T-helper 1 cell treated with Interleukin-12 subunit alpha and Interleukin-12 subunit beta and Interleukin-4 antibody, amounts not matched to agents 30 ng/mL and 1 ng/mL, for 36 hours (primary cell): ENCODE results near the gene C11orf68. TPM values are rescaled to one million over a fixed set of nuclear protein-coding genes. Genes with fewer than 3 reads are reported as not detected.

ENCODE experiments used
- intact Hi-C: fragments of 100-400 bp; cut with micrococcal nuclease; formaldehyde crosslinking; loops from one replicate; pipeline ENCODE4 v1.15.1; 2024
- total RNA-seq: library from RNA; stranded (reverse); gene quantifications from 2 replicates; pipeline ENCODE4 v1.2.3, GENCODE V29; 2022

Gene C11orf68
- total RNA-seq, 1 donor from 2014 or later, result 29.5 TPM

DNA sequence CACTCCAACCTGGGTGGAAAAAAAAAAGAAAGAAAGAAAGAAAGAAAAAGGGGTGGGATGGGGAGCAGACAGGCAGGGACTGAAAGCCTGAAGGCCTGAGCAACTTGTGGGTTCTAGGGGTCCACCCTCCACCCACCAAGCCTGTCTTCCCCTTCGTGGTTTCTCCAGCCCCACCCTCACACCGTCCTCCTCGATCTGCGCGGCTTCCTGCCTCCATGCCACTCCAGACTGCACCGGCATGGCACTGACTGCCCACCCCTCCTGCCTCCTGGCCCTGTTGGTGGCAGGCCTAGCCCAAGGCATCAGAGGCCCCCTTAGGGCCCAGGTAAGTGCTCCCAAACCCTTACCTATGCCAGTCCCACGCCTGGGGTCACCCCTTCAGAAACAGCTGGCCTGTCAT is 39.2 kb downstream of the C11orf68 start, which contains the start of gene CTSW:
CTSW (plus strand) TSS at position 221 of the 400 bp plus-strand sequence; CDS start at position 239, 18 bp downstream.
- intact Hi-C loops, result no loop called here

GRCh38 chr11:65873318-65874156 is 45.3 kb downstream of the C11orf68 start:
- intact Hi-C loops, result loop anchor here (1.0 kb wide), 6 partner anchors 13 to 129 kb away; partner anchors contain the start of genes BANF1, C11orf68, CCDC85B and DRAP1

GRCh38 chr11:65872586-65873317 is 46.1 kb downstream of the C11orf68 start, which contains the start of gene EFEMP2:
Gene EFEMP2 (minus strand): TSS chr11:65872800. CDS start chr11:65872354, 446 bp downstream.
- intact Hi-C loops, result loop anchor here (1.0 kb wide), 6 partner anchors 12 to 130 kb away; partner anchors contain the start of genes BANF1, C11orf68, CCDC85B and DRAP1

GRCh38 chr11:65871811-65872548 is 46.9 kb downstream of the C11orf68 start:
- intact Hi-C loops, result no loop called here

- intact Hi-C loops, result no loop called here
These were observed 47.9 kb downstream of the C11orf68 start for GRCh38 chr11:65870706-65871681.

GRCh38 chr11:65870307-65870658 is 48.6 kb downstream of the C11orf68 start:
- intact Hi-C loops, result no loop called here

DNA sequence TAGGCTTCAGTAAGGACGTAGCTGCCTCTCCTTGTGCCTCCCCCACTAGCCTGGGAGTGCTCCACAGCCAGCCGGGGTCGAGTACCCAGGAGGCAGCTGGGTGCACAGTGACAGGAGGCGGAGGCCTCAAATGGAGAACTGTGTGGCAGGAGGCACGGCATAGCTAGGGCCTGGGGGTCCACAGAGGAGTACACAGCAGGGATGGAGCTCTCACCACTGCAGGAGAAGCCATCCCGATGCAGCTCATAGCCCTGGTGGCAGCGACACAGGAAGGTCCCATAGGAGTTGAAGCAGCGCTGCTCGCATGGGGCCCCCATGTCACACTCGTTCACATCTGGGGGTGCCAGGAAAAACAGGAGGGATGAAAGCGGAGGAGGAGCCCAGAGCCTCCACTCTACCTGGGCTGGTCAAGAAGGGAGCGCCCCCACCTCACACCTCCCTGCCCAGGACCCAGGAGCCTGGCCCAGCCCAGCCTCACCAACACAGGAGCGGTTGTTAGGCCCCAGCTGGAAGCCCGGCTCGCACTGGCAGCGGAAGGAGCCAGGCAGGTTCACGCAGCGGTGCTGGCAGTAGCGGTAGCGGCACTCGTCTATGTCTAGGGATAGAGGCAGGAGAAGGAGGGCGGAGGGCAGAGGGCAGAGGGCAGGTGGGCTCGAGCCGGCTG is 49.1 kb downstream of the C11orf68 start:
- intact Hi-C loops, result no loop called here

DNA sequence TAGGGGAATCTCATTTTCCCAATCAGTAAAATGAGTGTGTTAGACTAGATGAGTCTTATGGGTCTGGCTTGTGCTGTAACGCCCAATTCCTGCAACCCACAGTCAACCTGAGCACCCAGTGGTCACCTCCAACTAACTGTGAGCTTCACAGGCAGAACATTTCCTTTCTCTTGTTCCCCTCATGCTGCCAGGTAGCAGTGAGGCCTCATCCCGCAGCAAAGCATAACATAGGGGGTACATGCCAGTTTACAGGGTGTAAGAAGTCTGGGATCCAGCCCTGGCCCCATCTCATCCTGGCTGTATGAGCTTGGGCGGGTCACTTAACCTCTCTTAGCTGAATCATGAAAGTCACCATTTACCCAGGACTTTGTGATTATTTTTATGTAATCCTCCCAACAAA is 50.0 kb downstream of the C11orf68 start:
- intact Hi-C loops, result no loop called here

GRCh38 chr11:65868076-65868667 is 50.7 kb downstream of the C11orf68 start:
- intact Hi-C loops, result no loop called here

DNA sequence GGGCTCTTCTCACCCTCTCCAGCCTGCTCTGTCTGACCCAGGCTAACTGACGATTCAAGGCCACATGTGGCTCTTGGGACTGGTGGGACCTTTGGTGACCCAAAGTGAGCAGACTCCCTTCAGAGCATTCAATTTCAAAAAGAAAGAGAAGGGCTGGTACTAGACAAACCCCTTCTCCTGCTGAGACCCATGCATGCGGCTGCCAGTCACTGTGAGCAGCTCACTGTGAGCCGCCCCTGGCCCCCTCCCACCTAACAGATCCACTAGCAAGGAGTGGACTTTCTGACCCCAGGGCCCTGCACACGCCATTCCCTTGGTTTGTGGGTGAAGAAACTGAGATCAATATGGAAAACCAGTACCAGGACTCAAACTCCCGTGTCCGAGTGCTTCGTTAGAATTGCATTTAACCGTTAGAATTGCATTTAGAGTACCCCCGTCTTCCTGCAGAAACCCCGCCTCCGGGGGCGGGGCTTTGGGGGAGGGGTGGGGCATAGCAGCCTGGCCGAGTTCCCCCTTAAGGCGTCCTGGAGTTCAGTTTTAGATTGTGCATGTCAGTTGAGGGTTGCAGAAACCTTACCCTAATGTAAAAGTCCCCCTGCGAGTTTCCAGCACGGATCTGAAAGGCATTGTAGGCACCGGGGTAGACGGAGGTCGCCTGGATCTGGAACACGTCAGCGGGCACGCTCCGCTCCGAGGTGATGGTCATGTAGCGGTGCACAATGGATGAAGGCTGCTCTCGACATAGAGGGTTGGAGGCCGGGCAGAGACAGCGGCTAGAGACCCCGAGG is 51.4 kb downstream of the C11orf68 start:
- intact Hi-C loops, result no loop called here

Other genes with a start within 250 kb of the C11orf68 start
- gene KAT5, start 206.8 kb downstream of the C11orf68 start, total RNA-seq, result 69.8 and 83.5 TPM in 2 replicates
- 82.4 and 82.8 TPM in 2 replicates for gene RNASEH2C, start 198.3 kb downstream of the C11orf68 start, total RNA-seq
- 18.0 and 18.1 TPM in 2 replicates for gene AP5B1, start 138.1 kb downstream of the C11orf68 start, total RNA-seq
- gene OVOL1, start 132.0 kb downstream of the C11orf68 start, total RNA-seq, result not detected in 2 replicates
- gene SNX32, start 85.1 kb downstream of the C11orf68 start, total RNA-seq, result 2.3 and 2.9 TPM in 2 replicates
- 1,611 and 1,643 TPM in 2 replicates for gene CFL1, start 60.9 kb downstream of the C11orf68 start, total RNA-seq
- 100 and 103 TPM in 2 replicates for gene MUS81, start 58.6 kb downstream of the C11orf68 start, total RNA-seq
- 7.2 TPM in 2 replicates for gene EFEMP2, start 46.3 kb downstream of the C11orf68 start, total RNA-seq
- 28.8 and 29.5 TPM in 2 replicates for gene CTSW, start 39.2 kb downstream of the C11orf68 start, total RNA-seq
- gene FIBP, start 30.6 kb downstream of the C11orf68 start, total RNA-seq, result 85.3 and 88.7 TPM in 2 replicates
- 46.9 and 47.7 TPM in 2 replicates for gene CCDC85B, start 28.4 kb downstream of the C11orf68 start, total RNA-seq
- 3.0 and 6.0 TPM in 2 replicates for gene FOSL1, start 18.7 kb downstream of the C11orf68 start, total RNA-seq
- gene DRAP1, start 364 bp upstream of the C11orf68 start, total RNA-seq, result 160 and 165 TPM in 2 replicates
- gene TSGA10IP, start 26.4 kb upstream of the C11orf68 start, total RNA-seq, result not detected in 2 replicates
- 82.5 and 84.9 TPM in 2 replicates for gene SART1, start 42.7 kb upstream of the C11orf68 start, total RNA-seq
- gene EIF1AD, start 83.1 kb upstream of the C11orf68 start, total RNA-seq, result 48.8 and 53.5 TPM in 2 replicates
- gene BANF1, start 83.4 kb upstream of the C11orf68 start, total RNA-seq, result 217 and 224 TPM in 2 replicates
- gene CST6, start 92.9 kb upstream of the C11orf68 start, total RNA-seq, result 0.59 and 0.66 TPM in 2 replicates
- gene CATSPER1, start 107.4 kb upstream of the C11orf68 start, total RNA-seq, result 0.32 TPM in 1 of 2 replicates, not detected in the other
- gene GAL3ST3, start 130.1 kb upstream of the C11orf68 start, total RNA-seq, result not detected in 2 replicates
- gene SF3B2, start 133.3 kb upstream of the C11orf68 start, total RNA-seq, result 218 and 235 TPM in 2 replicates
- 90.5 and 91.2 TPM in 2 replicates for gene PACS1, start 151.2 kb upstream of the C11orf68 start, total RNA-seq